Stomach (tissue), 9 donors: ENCODE results near the gene USP48. TPM values are rescaled to one million over a fixed set of nuclear protein-coding genes. Genes with fewer than 3 reads are reported as not detected.

Source experiments
- DNase-seq, 2 donors: peaks; one replicate each; pipeline versions ENCODE4 v3.0.0 to v3.0.0-alpha.2; 2013 to 2019
- H3K27ac ChIP-seq, 5 donors: fragments of 200-600 bp in 4 of 5; sonication (generic) in 4 of 5; one replicate each; pipeline ENCODE4 v1.5.1; 2013 to 2019; ENCODE audit warnings: mild to moderate bottlenecking in 1 of 5, moderate library complexity in 1 of 5
- H3K27me3 ChIP-seq, 3 donors: fragments of 200-600 bp; sonication (generic); one replicate each; pipeline ENCODE4 v1.5.1; 2017 to 2019; ENCODE audit warnings: mixed run types in 1 of 3
- H3K36me3 ChIP-seq, 4 donors: fragments of 200-600 bp; sonication (generic); 1 replicate in 3 of 4; 2 replicates in 1 of 4; pipeline ENCODE4 v1.5.1; 2016 to 2019
- H3K4me1 ChIP-seq, 4 donors: fragments of 200-600 bp; sonication (generic); one replicate each; pipeline ENCODE4 v1.5.1; 2016 to 2019
- H3K4me3 ChIP-seq, 4 donors: fragments of 200-600 bp; sonication (generic) in 3 of 4; one replicate each; pipeline ENCODE4 v1.5.1; 2016 to 2019; ENCODE audit warnings: mild to moderate bottlenecking in 1 of 4
- H3K9me3 ChIP-seq, 4 donors: fragments of 200-600 bp; sonication (generic); one replicate each; pipeline ENCODE4 v1.5.1; 2016 to 2019
- EP300 ChIP-seq: sonication (generic); formaldehyde crosslinking; IDR thresholded peaks from one replicate; pipeline ENCODE4 v1.6.1; 2017; ENCODE audit warnings: antibody characterized with exemption
- POLR2A ChIP-seq, 4 donors: fragments of 450-650 bp; IDR thresholded peaks; one replicate each; pipeline ENCODE4 v1.6.1; 2016; ENCODE audit warnings: antibody characterized with exemption in 4 of 4, control low read depth in 2 of 4, mild to moderate bottlenecking in 1 of 4, moderate library complexity in 1 of 4
- POLR2AphosphoS5 ChIP-seq, 3 donors: sonication (generic); formaldehyde crosslinking; IDR thresholded peaks; one replicate each; pipeline ENCODE4 v1.6.1; 2016; ENCODE audit warnings: antibody characterized with exemption in 3 of 3
- WGBS, 5 donors: extraction: QIAGEN DNeasy Blood & Tissue Kit in 3 of 5; methylation state at CpG; one replicate each; pipeline versions ENCODE4 v1.1.5 to v1.1.7; 2013 to 2018; 5-methylcytosine and 5-hydroxymethylcytosine counted together
- intact Hi-C: fragments of 100-400 bp; cut with DNase I; formaldehyde crosslinking; loops from one replicate; pipeline ENCODE4 v1.15.1; 2023; ENCODE audit warnings: low total_unique reads
- polyA plus RNA-seq, 3 donors: library from polyadenylated mRNA; stranded (reverse); fragments of 200-250 nt; gene quantifications; one replicate each; pipeline ENCODE4 v1.2.3, GENCODE V29; 2013
- total RNA-seq, 5 donors: library from RNA; depleted of rRNA; stranded (reverse); fragments of >200 nt; gene quantifications; one replicate each; pipeline versions ENCODE4 v1.1.0 to v1.2.3, GENCODE V29; 2014 to 2016
- TF ChIP-seq, protein P1 (sequence below), 7 experiments: fragments of 450-650 bp in 4 of 7; fragments of 200-600 bp in 3 of 7; sonication (generic) in 3 of 7; IDR thresholded peaks; one replicate each; pipeline ENCODE4 v1.5.1; 2016 to 2019; ENCODE audit warnings: antibody characterized with exemption in 7 of 7, control low read depth in 2 of 7, mild to moderate bottlenecking in 1 of 7
- donor health status: healthy with polysubstance abuse.
- donor health status: Bipolar disorder and iron deficiency.
- donor health status: healthy.

USP48 gene
- total and polyA plus RNA-seq, 8 donors, result 12.7 to 144 (median 78.7) TPM

DNA sequence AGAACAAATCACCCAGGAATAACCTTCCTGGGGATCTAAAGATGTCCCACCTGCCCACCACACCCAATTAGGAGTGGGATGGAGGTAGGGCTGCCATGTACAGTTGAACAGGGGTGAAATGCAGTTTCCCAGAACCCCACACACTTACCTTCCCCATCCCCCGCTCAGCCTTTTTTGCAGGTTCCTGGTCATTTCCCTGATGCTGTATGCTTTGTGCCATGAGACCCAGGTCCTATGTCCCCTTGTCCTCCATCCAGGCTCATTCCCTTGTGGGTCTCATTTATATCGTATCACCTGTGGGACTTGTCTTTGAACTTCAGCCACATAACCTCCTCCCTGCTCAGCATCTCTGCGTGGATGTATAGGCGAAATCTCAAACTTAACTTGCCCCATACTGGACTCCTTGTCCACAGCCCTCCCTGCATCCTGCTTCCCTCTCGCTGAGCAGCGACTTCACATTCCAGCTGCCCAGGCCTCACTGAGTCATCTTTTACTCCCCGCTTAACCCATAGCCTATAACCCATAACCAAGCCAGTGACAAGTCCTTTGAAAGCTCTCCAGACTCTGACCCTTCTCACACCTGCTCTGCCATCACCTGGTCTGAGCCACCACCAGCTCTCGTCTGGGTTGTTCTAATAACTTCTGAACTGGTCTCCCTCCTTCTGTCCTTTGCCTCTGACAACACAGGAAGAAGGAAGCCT lies 33.8 kb upstream of the USP48 start:
- no peaks in the 10 kb centered on the region for H3K9me3 ChIP-seq
- peaks cover 13 to 14% (median 13%) of the 10 kb centered on the region in 4 donors for H3K36me3 ChIP-seq
- peaks cover 0 to 20% (median 9%) of the 10 kb centered on the region in 3 donors for H3K27me3 ChIP-seq
- TF ChIP-seq POLR2AphosphoS5 (IDR thresholded peaks at IDR 0.05), result no peak
- TF ChIP-seq POLR2A (IDR thresholded peaks at IDR 0.05), result no peak
- no peak for TF ChIP-seq EP300
- TF ChIP-seq, protein P1, sequence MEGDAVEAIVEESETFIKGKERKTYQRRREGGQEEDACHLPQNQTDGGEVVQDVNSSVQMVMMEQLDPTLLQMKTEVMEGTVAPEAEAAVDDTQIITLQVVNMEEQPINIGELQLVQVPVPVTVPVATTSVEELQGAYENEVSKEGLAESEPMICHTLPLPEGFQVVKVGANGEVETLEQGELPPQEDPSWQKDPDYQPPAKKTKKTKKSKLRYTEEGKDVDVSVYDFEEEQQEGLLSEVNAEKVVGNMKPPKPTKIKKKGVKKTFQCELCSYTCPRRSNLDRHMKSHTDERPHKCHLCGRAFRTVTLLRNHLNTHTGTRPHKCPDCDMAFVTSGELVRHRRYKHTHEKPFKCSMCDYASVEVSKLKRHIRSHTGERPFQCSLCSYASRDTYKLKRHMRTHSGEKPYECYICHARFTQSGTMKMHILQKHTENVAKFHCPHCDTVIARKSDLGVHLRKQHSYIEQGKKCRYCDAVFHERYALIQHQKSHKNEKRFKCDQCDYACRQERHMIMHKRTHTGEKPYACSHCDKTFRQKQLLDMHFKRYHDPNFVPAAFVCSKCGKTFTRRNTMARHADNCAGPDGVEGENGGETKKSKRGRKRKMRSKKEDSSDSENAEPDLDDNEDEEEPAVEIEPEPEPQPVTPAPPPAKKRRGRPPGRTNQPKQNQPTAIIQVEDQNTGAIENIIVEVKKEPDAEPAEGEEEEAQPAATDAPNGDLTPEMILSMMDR (IDR thresholded peaks at IDR 0.05), result no peak
- H3K4me1 ChIP-seq, result peaks cover 0 to 35% (median 19%) of the 10 kb centered on the region in 4 donors
- H3K4me3 ChIP-seq, result no peak overlapping the region
- intact Hi-C loops, result no loop called here
- no peak for DNase-seq
- H3K27ac ChIP-seq, result no peak overlapping the region
- WGBS, 5 donors, result 73 to 87% (median 85%) methylated on average over 8 of the region's 8 CpGs

DNA sequence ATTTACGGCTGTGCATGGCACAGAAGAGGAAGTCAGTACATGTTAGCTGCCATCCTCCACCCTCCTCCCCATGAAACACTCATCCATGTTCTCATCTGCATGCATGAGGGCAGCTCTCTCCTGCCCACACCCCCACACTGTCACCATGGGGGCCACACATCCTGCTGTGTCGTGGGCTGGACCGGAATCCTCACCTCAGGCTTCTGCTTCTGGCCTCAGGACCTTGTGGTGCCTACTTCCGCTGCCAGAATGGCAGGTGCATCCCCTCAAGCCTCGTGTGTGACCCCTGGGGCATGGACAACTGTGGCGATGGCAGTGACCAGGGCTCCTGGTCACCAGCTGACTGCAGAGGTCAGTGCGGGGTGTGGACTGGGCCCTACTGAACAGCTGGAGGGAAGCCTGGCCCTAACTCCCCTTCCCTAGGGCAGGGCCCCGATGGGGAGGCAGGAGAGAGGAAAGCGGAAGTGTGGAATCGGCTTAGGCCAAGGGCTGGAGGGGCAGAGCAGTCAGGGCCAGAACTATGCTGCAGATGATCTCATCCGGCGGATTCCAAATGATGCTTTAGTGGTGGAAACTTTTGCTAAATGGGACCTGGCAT lies 32.9 kb upstream of the USP48 start:
- H3K9me3 ChIP-seq, result no peaks in the 10 kb centered on the region
- peak in 1 of 2 donors; percentile 59 for DNase-seq
- no peak overlapping the region for H3K4me3 ChIP-seq
- peak overlapping the region in 2 of 5 donors; percentile 14 to 40 for H3K27ac ChIP-seq
- H3K36me3 ChIP-seq, result peaks cover 4 to 5% (median 4%) of the 10 kb centered on the region in 4 donors
- peaks cover 0 to 20% (median 9%) of the 10 kb centered on the region in 3 donors for H3K27me3 ChIP-seq
- peaks cover 0 to 38% (median 22%) of the 10 kb centered on the region in 4 donors for H3K4me1 ChIP-seq
- WGBS, 5 donors, result 70 to 81% (median 78%) methylated on average over 12 of the region's 12 CpGs
- TF ChIP-seq, protein P1 (IDR thresholded peaks at IDR 0.05), result no peak
- TF ChIP-seq POLR2A (IDR thresholded peaks at IDR 0.05) (no peak), EP300 (no peak), POLR2AphosphoS5 (IDR thresholded peaks at IDR 0.05) (no peak)
- intact Hi-C loops, result no loop called here

DNA sequence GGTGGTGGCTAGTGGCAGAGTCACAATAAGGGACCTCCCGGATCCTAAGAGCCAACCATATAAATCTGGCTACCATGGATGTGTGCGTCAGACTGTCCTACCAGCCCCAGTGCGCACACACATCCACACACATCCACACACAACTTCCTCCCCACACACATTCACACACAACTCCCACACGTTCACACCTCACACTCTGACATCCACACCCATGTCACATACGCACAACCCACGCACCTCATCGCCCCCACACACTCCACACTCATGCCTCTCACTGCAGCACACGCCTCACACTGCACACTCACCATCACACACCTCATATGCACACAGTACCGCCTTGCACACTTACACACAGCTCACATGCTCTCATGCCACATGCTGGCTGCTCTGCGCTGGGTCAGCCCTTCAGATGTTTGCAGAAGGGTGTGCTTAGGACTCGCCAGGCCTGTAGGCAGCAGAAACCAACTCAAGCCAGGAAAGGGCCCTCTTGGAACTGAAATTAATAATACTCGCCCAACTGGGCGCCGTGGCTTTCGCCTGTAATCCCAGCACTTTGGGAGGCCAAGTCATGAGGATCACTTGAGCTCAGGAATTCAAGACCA lies 32.1 kb upstream of the USP48 start:
- Histone ChIP-seq H3K27me3 (peaks cover 0 to 20% (median 9%) of the 10 kb centered on the region in 3 donors), H3K4me1 (peaks cover 0 to 43% (median 22%) of the 10 kb centered on the region in 4 donors), H3K36me3 (no peaks in the 10 kb centered on the region), H3K9me3 (no peaks in the 10 kb centered on the region), H3K4me3 (peak overlapping the region in 1 of 4 donors; percentile 39), H3K27ac (peak overlapping the region in 3 of 5 donors; percentile 14 to 40 (median 14))
- no peak for TF ChIP-seq POLR2A (IDR thresholded peaks at IDR 0.05)
- TF ChIP-seq EP300, result no peak
- TF ChIP-seq POLR2AphosphoS5 (IDR thresholded peaks at IDR 0.05), result no peak
- TF ChIP-seq, protein P1 (IDR thresholded peaks at IDR 0.05), result no peak
- 64 to 79% (median 69%) methylated on average over 15 of the region's 15 CpGs for WGBS, 5 donors
- intact Hi-C loops, result no loop called here
- peak; percentile 51 to 59 for DNase-seq

DNA sequence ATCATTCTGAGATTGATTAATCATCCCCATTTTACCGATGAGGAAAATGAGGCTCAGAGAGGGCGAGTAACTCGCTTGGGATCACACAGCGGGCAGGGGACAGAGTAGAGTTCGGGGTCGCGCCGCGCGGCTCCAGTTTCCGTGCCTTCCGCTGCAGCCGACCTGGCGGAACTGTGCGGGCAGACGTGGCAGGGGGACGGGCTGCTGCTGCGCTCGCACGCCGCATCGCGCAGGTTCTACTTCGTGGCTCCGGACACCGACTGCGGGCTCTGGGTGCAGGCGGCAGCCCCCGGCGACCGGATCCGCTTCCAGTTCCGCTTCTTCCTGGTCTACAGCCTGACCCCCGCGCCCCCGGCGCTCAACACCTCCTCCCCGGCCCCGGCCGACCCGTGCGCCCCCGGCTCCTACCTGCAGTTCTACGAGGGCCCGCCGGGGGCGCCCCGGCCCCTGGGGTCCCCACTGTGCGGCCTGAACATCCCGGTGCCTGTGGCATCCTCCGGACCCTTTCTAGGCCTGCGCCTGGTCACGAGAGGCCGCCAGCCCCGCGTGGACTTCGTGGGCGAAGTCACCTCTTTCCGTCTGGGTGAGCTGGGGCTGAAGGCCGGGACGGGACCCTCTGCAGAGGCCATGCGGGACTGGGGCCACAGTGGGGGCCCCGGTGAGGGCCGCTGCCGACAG lies 31.4 kb upstream of the USP48 start:
- no peaks in the 10 kb centered on the region for H3K36me3 ChIP-seq
- intact Hi-C loops, result no loop called here
- no peak for TF ChIP-seq EP300
- TF ChIP-seq, protein P1 (IDR thresholded peaks at IDR 0.05), result peak in 3 of 7 experiments; percentile 28 to 53 (median 46)

More for the DNA sequence above, 31.4 kb upstream of the USP48 start:
- Histone ChIP-seq H3K4me1 (peaks cover 0 to 43% (median 22%) of the 10 kb centered on the region in 4 donors), H3K4me3 (peak overlapping the region; percentile 27 to 40 (median 36)), H3K27me3 (peaks cover 0 to 20% (median 9%) of the 10 kb centered on the region in 3 donors), H3K9me3 (no peaks in the 10 kb centered on the region), H3K27ac (peak overlapping the region in 1 of 5 donors; percentile 14)
- peak in 1 of 2 donors; percentile 71 for DNase-seq
- 15 to 27% (median 21%) methylated on average over 23 to 65 of the region's 65 CpGs for WGBS, 5 donors
